GM12872 (cell line): ENCODE results near the gene IRF2BP2.

Source experiments
- CTCF ChIP-seq: IDR thresholded peaks from 3 replicates; pipeline ENCODE4 v1.5.1; 2011; ENCODE audit warnings: low read depth, mild to moderate bottlenecking, low read length, moderate library complexity; ENCODE audit not compliant: insufficient read depth

The IRF2BP2 gene

GRCh38 chr1:234632225-234632624, 22.2 kb upstream of the IRF2BP2 start:
- TF ChIP-seq CTCF, result no peak

- TF ChIP-seq CTCF, result no peak
Measured at GRCh38 chr1:234631721-234632125, 21.7 kb upstream of the IRF2BP2 start.

GRCh38 chr1:234629026-234629425, 19.0 kb upstream of the IRF2BP2 start:
- no peak for TF ChIP-seq CTCF

- TF ChIP-seq CTCF, result no peak
Measured at GRCh38 chr1:234628089-234628488, 18.1 kb upstream of the IRF2BP2 start.

- TF ChIP-seq CTCF, result no peak
Measured at GRCh38 chr1:234627009-234627950, 17.3 kb upstream of the IRF2BP2 start.

GRCh38 chr1:234626391-234626790, 16.4 kb upstream of the IRF2BP2 start:
- no peak for TF ChIP-seq CTCF

GRCh38 chr1:234624724-234625117, 14.7 kb upstream of the IRF2BP2 start:
- no peak for TF ChIP-seq CTCF
